Neutrophil (primary cell): ENCODE measurements around the gene MAP10.

ENCODE experiments used
- H3K27ac ChIP-seq: fragments of 200-600 bp; sonication (generic); 2 replicates; pipeline ENCODE4 v1.5.1; 2016; ENCODE audit warnings: mild to moderate bottlenecking, moderate library complexity
- H3K27me3 ChIP-seq: fragments of 200-600 bp; sonication (generic); 2 replicates; pipeline ENCODE4 v1.6.0; 2016; ENCODE audit warnings: mild to moderate bottlenecking
- H3K36me3 ChIP-seq: fragments of 200-600 bp; sonication (generic); 2 replicates; pipeline ENCODE4 v1.5.1; 2017
- H3K4me1 ChIP-seq, 2 experiments: fragments of 200-600 bp in 1 of 2; sonication (generic) in 1 of 2; 1 replicate in 1 of 2; 2 replicates in 1 of 2; pipeline versions ENCODE4 v1.5.1 to v1.6.1; 2013 to 2016; ENCODE audit warnings: low read depth in 1 of 2, low read length in 1 of 2, mild to moderate bottlenecking in 1 of 2, moderate library complexity in 1 of 2; ENCODE audit not compliant: control insufficient read depth in 1 of 2, insufficient read depth in 1 of 2
- H3K4me3 ChIP-seq, 2 experiments: fragments of 200-600 bp in 1 of 2; sonication (generic) in 1 of 2; 1 replicate in 1 of 2; 2 replicates in 1 of 2; pipeline ENCODE4 v1.5.1; 2013 to 2016; ENCODE audit warnings: low read depth in 1 of 2, low read length in 1 of 2, mild to moderate bottlenecking in 1 of 2, moderate library complexity in 1 of 2
- H3K9me3 ChIP-seq: fragments of 200-600 bp; sonication (generic); 2 replicates; pipeline ENCODE4 v1.5.1; 2016
- TF ChIP-seq, protein P1 (sequence below): fragments of 200-600 bp; sonication (generic); IDR thresholded peaks from 2 replicates; pipeline ENCODE4 v1.5.1; 2016; ENCODE audit warnings: antibody characterized with exemption

MAP10 gene

DNA sequence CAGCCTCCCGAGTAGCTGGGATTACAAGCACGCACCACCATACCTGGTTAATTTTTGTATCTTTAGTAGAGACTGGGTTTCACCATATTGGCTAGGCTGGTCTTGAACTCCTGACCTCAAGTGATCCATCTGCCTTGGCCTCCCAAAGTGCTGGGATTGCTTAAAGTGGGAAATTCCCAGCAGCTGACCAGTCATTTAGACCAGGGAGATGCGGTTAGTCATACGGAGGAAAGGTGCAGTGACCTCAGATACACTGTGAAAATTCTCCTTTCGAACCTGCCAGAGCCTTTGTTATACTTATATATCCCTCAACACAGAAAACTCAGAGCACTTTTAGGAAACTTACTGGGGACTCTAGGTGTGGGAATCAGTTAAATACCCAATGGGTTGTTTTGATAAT is 39.6 kb downstream of the MAP10 start:
- H3K27ac ChIP-seq, result no peak overlapping the region
- no peak overlapping the region for H3K4me3 ChIP-seq
- H3K27me3 ChIP-seq, result no peaks in the 10 kb centered on the region
- H3K9me3 ChIP-seq, result no peaks in the 10 kb centered on the region
- H3K4me1 ChIP-seq, result no peaks in the 10 kb centered on the region
- H3K36me3 ChIP-seq, result no peaks in the 10 kb centered on the region
- TF ChIP-seq, protein P1, sequence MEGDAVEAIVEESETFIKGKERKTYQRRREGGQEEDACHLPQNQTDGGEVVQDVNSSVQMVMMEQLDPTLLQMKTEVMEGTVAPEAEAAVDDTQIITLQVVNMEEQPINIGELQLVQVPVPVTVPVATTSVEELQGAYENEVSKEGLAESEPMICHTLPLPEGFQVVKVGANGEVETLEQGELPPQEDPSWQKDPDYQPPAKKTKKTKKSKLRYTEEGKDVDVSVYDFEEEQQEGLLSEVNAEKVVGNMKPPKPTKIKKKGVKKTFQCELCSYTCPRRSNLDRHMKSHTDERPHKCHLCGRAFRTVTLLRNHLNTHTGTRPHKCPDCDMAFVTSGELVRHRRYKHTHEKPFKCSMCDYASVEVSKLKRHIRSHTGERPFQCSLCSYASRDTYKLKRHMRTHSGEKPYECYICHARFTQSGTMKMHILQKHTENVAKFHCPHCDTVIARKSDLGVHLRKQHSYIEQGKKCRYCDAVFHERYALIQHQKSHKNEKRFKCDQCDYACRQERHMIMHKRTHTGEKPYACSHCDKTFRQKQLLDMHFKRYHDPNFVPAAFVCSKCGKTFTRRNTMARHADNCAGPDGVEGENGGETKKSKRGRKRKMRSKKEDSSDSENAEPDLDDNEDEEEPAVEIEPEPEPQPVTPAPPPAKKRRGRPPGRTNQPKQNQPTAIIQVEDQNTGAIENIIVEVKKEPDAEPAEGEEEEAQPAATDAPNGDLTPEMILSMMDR, result no peak

DNA sequence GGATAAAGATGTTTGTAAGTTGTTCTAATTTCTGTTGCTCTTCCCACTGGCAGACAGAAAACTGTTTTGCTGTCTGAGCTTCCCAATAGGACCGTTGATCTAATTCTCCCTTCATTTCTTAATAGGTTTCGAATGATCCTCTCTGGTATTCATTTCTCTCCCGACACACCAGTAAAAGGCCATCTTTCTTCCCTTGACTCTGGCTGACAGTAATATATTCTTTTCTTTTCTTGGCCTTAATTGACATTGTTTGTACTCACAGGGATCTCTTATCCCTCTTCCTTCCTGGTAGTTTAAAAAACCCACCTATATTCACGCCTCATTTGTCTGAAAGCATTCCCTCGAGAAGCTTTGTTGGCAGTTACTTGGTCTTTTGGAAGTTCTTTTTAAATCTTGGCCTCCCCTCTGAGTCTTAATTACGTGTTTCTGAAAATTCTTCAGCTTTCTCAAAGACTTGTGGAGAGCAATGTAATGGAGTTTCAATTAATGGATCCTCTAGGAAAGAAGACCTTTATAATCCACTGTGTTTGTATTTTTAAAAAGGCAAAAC is 40.3 kb downstream of the MAP10 start:
- Histone ChIP-seq H3K4me1 (no peaks in the 10 kb centered on the region), H3K9me3 (no peaks in the 10 kb centered on the region), H3K27me3 (no peaks in the 10 kb centered on the region), H3K36me3 (no peaks in the 10 kb centered on the region), H3K27ac (no peak overlapping the region), H3K4me3 (no peak overlapping the region)
- TF ChIP-seq, protein P1, result no peak

DNA sequence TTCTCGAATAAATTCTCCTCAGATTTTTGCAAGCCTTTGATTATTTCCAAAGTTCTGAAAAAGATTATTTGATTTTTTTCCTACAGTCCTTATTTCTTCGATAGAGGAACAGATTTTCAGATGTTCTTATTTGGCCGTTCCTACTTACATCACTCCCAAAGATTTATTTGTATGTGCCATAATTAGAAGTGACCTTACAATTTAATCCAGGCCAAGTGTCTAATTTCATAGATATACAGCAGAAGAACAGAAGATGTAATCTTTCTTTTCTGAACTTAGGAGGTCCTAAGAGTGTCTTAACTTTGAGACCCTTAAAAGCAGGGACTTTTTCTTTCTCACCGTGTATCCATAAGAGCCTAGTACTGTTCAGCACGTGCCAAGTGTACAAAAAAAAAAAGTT is 46.3 kb downstream of the MAP10 start:
- TF ChIP-seq, protein P1, result no peak
- H3K9me3 ChIP-seq, result no peaks in the 10 kb centered on the region
- no peaks in the 10 kb centered on the region for H3K4me1 ChIP-seq
- no peak overlapping the region for H3K27ac ChIP-seq
- no peak overlapping the region for H3K4me3 ChIP-seq
- no peaks in the 10 kb centered on the region for H3K27me3 ChIP-seq
- no peaks in the 10 kb centered on the region for H3K36me3 ChIP-seq

DNA sequence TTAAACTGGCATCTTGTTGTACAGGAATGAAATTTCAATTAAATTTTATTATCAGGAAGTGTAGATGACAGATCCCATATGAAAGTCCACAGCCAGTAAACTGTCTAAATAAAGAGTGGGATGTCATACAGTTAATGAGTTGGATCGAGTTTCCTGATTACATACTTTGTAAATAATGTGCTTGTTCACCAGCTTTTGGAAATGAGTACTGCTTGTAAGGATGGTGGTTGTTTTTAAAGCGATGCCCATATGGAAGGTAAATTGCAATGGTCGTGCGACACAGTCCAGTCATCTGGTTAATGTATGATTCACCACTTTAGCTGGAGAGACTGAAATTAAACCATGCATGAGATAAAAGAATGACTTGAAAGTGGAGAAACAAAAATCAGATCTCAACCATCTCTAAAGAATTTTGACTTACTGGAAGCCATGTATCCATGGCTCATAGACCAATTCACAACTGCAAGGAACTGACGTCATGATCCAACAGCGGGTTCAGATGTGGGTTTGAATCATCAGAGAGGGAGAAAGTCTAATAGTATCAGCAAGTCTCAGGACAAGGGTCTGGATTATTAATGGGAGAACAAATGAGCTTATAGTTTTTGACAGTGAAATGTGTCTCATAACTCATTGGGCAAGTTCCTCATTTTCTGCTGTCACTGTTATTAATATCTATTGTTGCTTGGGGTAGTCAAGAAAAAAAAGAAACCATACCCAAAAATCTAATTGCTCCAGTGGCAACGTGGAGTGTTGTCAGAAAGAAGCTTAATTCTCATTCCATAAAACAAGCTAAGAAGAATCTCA is 49.0 kb downstream of the MAP10 start:
- Histone ChIP-seq H3K4me1 (no peaks in the 10 kb centered on the region), H3K27ac (no peak overlapping the region), H3K27me3 (no peaks in the 10 kb centered on the region), H3K4me3 (no peak overlapping the region), H3K9me3 (no peaks in the 10 kb centered on the region), H3K36me3 (no peaks in the 10 kb centered on the region)
- TF ChIP-seq, protein P1, result no peak

DNA sequence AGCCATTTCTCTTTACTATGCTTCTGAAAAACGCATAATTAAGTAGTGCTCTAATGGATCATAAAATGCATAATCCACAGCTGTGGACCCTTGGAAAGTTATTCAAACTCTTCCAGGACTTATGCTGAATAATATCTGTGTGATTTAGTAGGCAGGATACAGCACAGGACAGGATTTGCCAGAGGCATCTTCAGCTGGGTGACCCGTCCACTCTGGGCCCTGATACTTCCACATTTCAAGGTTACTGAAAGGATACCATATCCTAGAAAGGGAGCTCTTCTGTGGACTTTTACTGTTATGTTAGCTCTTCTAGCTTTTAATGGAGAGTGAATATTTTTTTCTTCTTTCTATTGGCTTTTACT is 49.6 kb downstream of the MAP10 start:
- Histone ChIP-seq H3K36me3 (no peaks in the 10 kb centered on the region), H3K27ac (no peak overlapping the region), H3K4me1 (no peaks in the 10 kb centered on the region), H3K27me3 (no peaks in the 10 kb centered on the region), H3K9me3 (no peaks in the 10 kb centered on the region), H3K4me3 (no peak overlapping the region)
- TF ChIP-seq, protein P1, result no peak
